Measurements from ENCODE around the gene NECTIN1.

The NECTIN1 gene

DNA sequence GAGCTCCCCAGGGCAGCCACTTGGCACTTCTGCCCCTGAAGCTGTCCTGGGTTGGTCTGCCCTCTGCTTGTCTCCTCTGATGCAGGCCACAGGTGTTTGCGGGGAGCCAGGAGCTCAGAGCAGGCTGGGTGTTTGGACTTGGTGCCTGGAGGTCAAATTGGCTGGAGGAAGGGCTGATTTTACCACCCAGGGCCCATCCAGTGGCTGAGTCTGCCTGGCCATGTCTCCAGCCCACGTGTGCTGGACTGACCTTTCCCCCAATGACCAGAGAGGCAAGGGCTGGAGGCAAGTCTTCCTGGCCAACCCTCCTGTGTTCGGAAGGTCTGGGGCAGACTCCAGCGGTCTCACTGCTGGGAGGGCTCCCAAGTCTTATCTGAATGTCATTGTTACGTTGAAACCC lies 84.0 kb downstream of the NECTIN1 start:
- DNase-seq (ENCODE audit: low read depth in 1 of 2, low spot score in 1 of 2) = no peak

DNA sequence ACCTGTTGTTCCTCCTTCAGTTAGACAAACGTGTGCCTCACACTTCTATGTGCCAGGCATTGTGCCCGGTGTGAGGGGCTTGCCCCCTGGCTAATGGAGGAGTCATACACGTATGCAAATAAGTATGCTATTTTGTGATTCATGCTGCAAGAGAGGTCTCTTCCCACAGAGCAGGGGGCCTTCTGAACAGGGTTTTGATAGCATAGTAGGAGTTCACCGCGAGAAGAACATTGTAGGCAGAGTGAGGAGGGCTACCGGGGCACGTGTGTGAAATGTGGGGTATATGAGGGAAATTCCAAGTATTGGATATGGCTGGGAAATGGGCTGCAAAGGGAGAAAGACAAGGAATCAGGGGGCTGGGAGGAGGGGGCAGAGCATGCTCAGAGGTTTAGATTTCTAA lies 84.5 kb downstream of the NECTIN1 start:
- no peak for DNase-seq (ENCODE audit: low read depth in 1 of 2, low spot score in 1 of 2)

DNA sequence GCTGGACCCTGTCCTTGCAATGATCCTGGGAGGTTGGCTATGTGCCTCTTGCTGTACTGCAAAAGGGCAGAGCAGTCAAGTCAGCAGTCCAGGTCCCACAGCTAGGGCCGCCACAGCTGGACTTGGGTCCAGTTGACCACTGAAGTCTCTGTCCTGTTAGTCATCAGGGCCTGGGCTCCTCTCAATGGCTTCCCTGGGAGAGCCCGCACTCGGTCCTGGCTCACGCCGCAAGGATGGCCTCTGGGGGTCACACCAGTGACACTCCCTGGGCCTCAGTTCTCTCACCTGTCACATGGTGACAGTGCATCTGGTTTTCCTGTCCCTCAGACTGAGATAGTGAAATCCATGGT lies 85.1 kb downstream of the NECTIN1 start:
- no peak for DNase-seq (ENCODE audit: low read depth in 1 of 2, low spot score in 1 of 2)

DNA sequence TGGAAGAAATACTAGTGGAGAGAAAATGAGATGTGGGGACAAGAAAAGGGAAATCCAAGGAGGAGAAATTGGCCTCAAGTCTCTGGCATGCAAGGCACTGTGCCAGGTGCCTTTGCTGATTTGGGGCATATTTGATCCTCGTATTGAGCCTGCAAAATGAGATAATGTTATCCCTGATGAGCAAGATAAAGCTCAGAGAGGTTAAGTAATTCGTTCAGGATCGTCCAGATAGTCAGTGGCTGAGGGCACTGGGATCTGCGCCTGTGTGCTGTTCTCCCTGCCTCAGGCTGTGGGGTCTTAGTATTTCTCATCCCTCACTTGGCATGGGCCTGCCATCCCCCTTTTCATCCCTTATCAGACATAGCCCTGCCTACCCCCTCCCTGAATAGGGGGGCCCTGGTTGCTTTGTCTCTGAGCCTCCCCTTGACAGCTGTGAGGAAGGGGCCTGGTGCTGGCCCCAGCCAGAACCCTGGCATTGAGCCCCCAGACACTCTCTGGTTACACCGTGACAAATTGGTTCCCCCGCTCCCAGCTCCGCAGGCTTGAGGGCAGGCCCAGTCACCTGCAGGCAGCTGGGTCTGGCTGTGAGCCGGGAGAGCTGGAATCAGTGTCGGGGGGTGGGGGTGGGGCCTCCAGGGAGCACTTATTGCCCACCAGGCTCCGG lies 85.7 kb downstream of the NECTIN1 start:
- no peak for DNase-seq (ENCODE audit: low read depth in 1 of 2, low spot score in 1 of 2)

DNA sequence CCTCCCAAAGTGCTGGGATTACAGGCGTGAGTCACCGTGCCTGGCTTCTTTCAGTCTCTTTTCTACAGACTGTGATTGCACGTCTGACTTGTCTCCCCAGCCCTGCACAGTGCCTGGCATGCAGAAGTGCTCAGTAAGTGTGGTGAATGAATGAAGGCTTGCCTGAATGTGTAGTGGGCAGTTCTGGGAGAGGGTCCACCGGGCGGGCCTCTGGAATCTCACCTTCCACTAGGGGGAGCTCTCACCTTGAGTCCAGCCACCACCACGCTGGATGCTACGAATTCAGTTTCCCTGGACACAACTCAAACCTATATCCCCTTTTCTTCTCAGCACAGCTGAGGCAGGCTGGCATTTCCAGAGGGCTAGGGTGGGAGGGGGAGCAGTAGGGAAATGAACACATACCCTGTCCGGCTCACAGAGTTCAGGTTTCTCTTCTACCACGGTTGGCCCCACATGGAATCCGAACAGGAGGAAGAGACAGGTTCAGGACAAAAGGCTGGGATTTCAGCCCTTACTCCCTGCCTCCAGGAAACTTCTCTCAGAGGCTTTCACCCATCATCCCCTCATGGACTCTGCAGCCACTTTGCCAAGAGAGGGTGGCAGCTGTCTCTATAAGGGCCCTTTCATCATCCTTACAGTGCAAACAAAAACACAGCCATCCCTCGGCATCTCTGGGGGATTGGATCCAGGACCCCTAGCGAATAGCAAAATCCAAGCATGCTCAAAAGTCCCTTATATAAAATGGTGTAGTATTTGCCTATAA lies 86.8 kb downstream of the NECTIN1 start:
- no peak for DNase-seq (ENCODE audit: low read depth in 1 of 2, low spot score in 1 of 2)

DNA sequence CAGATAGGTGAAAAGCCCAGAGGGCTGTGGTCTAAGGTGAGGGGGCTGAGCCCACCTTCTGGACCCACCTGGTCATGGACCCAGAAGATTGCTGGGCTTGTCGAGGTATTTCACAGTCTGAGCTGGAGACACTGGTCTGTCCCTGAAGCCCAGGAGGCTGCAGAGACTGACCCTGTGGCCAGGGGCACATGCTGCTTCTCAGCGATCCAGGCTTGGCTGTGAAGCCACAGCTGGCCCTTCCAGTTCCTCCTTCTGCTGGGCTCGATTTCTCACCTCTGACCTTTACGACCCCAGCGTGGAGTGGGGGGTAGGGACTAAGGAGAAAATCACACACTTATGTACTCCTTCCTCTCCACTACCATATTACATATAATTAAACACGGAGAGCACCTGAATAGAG lies 88.5 kb downstream of the NECTIN1 start:
- no peak for DNase-seq (ENCODE audit: low read depth in 1 of 2, low spot score in 1 of 2)

DNA sequence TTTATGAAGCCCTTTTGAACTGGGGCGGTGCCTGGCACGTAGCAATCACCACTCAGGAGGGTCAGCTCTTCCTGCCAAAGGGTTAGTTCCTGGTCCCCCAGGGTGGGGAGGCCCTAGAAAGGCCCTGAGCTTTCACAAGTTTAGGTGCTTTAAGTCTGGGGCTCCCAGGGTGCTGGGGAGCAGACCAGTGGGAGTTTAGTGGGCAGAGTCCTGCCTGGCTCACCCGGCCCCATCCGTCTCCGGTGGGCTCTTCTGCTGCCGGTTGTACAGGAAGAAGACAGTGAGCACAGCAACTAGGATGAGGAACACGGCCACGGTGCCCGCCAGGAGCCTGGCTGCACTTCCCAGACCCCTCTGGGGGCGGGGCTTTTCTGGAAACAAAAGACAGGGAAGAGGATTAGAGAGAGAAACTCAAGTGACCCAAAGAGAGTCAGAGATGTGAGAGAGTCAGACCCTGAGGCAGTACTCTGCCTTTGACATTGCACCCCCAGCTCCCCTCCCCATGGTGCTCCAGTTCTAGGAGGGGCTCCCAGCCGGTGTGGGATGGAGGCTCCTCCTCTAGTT lies 89.3 kb downstream of the NECTIN1 start:
- no peak for DNase-seq (ENCODE audit: low read depth in 1 of 2, low spot score in 1 of 2)

DNA sequence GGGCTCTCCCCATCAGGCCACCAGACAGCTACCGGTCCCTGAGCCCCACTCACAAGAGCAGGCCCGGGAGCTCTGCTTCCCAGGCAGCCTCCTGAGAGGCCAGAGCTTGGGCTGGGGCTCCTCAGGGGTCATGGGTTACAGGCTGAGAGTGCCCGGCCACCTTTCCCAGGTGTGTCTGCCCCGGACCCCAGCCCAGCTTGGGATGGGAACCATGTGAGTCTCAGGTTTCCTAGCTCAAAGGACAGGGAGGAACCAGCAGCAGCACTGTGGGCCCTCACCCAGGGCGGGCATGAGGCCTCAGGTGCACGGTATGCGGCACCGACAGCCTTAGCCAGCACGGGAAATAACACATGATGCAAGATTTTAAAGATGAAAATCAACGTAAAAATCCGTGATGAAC lies 90.1 kb downstream of the NECTIN1 start:
- no peak for DNase-seq (ENCODE audit: low read depth in 1 of 2, low spot score in 1 of 2)

DNA sequence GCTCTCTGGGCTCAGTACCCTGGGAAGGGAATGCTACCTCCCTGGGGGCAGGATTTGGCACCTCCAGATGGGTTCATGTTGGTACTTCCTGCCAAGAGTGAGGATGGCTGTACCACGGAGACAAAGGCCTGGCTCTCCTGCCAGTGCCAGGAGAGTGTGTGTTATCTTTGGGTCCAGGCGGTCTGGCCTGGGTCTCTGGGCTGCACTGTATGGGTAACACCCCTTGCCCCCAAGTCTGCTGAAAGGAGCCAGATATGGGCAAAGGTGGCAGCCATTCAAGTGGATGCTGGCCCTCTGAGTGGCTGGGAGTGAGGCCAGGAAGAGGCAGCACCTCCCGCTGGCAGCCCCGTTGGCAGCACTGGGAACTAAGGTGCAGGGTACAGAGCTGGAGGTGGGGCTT lies 91.5 kb downstream of the NECTIN1 start:
- DNase-seq (ENCODE audit: low read depth in 1 of 2, low spot score in 1 of 2) = no peak

DNA sequence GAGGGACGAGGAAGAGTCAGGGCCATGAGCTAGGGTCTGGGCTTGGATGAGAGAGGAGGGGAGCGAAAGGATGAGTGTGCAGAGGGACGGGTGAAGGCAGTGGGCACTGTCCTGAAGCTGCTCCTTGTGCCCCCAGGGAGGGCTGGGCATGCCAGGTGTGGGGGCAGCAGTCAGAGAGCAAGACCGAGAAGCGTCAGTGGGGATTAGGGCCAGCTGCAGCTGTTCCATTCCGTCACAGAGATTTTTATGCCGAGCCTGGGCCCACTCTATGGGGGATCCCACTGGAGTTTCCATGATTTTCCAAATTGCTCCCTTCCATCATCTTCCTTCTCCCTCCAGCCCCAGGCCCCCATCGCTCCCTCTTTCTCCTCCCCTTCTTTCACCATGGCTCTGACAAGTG lies 93.2 kb downstream of the NECTIN1 start:
- DNase-seq (ENCODE audit: low read depth in 1 of 2, low spot score in 1 of 2) = no peak

DNA sequence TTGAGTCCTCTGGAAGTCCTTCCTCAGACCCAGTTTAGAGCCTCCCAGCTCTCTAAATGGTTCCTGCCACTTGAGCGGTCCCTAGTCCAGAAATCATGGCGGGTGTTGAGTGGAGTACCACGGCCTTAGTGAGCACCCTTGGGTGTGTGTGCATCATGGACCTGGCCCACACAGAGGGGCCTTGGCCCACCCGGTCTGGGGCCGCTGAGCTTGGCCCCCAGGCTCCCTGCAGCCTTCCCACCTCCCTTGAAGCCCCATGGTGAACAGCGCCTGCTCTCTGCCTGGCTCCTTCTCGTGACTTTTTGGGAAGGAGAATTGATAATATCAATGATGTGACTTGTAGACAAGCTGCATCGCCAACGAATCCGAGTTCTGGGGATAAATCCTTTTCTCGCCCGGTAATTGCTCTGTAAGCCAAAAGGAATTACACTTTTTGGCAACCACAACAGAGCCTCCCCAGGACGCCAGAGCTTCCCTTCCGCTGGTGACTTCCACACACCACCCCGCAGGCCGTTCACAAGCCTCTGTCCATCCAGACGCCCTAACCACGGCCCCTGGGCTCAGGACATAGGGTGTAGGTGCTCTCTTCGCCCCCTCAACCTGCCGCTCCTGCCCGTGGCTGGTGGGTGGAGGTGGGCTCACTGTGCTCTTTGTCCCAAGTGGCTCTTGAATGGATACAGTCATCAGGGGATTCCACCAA lies 93.8 kb downstream of the NECTIN1 start:
- no peak for DNase-seq (ENCODE audit: low read depth in 1 of 2, low spot score in 1 of 2)

DNA sequence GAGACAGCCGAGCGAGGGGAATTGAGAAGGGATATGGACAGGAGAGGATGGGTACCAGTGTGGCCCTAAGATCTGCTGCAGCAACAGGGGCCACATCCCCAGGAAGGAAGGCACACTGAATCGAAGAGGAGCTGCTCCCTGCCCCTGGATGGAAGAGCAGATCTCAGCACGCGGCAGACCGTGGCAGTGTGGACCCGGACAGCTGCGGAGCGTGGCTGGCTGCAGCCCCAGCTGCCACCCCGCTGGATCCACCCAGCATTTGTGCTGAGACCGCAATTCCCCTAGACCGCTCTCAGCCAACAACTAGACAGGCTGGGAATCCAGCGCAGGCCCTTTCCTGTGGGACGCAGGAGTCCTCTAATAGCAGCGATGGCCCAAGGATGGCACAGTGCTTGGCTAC lies 94.7 kb downstream of the NECTIN1 start:
- DNase-seq (ENCODE audit: low read depth in 1 of 2, low spot score in 1 of 2) = no peak

DNA sequence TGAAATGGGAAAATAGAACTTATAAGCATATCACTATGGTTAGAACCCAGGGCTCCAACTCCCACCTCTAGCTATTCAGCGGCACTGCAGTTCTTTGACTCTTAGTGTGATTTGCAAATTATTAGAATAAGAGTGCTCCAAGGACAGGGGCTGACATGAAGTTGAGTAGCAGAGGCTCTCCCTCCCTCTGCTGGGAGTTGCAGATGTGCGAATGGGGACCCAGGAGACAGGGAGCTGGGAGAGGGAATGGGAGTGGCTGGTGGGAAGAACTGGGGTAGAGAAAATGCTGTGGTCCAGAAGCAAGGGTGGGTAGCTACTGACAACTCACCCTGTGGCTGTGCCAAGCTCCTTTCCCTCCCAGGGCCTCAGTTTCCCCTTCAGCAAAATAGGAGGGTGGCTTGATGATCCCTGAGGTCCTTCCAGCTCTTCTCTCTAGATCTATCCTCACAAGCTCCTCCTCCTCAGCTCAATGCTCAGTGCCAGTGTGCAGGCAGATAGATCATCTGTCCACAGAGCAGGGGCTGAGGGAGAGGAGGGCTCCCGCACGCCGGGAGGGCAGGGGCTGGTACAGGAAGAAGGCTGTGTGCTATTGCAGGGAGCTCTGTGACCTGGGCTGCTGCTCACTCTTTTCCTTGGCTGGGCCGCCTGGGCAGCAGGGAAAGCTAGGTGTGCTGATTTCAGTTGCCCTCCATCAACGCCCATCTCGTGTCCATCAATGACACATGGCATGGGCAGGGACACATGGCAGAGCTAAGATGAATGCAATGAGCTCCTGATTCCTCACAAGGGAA lies 99.0 kb downstream of the NECTIN1 start:
- no peak for DNase-seq (ENCODE audit: low read depth in 1 of 2, low spot score in 1 of 2)

DNA sequence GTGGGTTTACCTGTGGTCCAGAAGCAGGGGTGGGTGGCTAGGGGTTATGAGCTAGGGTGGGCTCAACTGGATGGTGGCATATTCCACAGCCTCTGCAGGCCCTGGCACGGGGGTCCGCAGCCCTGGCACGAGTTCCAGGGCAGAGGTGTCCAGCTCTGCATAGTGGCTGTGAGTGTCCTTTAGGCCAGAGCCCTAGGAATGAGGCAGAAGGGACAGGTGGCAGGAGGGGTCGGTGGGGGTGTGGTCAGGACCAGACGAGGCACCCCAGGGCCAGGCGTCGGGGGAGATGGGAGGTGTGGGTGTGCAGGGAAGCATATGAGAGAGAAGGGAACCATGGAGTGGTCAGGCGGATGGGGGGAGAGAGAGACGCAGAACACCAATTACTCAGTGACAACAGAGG lies 99.9 kb downstream of the NECTIN1 start:
- DNase-seq (ENCODE audit: low read depth in 1 of 2, low spot score in 1 of 2) = no peak

DNA sequence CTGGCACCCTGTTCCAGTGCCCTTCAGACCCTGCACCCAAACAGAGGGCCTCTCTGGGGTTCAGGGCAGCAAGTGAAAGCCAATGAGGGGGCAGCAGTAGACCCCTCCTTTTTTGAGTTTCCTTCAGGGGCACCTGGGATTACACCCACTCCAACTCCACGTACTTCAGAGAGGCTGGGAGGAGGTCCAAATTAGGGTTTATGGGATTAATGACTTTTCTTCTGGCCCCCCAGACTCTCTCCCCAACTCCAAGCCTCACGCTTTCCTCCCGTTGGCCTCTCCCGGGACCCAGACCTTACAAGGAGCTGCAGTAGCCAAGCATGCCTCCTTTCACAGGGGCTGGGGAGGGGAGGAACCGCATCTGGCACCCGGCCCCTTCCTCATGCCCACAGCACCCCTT lies 101.7 kb downstream of the NECTIN1 start:
- no peak for DNase-seq (ENCODE audit: low read depth in 1 of 2, low spot score in 1 of 2)

DNA sequence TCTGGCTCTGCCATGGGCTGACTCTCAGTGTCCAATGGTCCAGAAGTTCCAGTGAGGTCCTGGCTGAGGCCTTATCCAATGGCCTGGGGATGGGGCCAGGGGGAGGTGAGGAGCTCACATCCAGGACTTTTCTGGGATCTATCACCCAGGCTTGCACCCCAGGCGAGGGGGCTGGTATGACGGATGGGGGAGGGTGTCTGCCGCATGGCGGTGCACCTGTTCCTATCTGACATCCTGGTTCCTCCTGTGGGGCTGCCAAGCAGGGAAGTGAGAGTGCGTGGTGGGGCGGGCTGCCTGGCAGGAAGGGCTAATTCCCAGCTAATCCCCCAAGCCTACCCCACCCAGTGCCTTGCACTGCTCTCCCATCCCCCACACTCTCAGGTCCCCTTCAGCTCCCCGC lies 102.1 kb downstream of the NECTIN1 start:
- no peak for DNase-seq (ENCODE audit: low read depth in 1 of 2, low spot score in 1 of 2)

DNA sequence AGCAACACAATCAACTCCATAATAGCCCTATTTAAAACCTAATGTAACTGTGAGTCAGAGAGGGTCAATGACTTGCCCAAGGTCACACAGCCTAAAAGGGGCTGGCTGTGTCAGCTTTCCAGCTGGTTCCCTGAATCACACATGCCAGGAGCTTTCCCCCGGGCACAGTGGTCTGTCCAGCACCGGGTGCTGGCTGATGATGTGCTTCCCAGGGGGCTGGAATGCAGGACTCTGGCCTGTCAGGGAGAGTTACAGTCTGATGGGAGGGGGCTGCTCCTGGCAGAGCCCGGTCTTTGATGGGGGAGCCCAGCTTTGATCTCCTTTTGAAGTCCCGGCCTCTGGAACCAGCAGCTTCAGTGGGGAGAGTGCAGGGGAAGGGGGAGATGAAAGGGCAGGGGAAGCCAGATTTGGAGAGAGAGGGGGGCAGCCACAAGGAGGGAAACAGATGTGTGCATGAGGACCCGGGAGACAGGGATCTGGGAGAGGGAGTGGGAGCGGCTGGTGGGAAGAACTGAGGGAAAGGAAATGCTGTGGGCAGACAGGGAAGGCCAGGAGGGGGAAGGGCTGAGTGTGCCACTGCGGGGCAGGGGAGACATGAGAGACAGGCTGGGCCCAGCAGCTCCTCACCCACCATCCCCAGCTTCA lies 102.7 kb downstream of the NECTIN1 start:
- no peak for DNase-seq (ENCODE audit: low read depth in 1 of 2, low spot score in 1 of 2)

DNA sequence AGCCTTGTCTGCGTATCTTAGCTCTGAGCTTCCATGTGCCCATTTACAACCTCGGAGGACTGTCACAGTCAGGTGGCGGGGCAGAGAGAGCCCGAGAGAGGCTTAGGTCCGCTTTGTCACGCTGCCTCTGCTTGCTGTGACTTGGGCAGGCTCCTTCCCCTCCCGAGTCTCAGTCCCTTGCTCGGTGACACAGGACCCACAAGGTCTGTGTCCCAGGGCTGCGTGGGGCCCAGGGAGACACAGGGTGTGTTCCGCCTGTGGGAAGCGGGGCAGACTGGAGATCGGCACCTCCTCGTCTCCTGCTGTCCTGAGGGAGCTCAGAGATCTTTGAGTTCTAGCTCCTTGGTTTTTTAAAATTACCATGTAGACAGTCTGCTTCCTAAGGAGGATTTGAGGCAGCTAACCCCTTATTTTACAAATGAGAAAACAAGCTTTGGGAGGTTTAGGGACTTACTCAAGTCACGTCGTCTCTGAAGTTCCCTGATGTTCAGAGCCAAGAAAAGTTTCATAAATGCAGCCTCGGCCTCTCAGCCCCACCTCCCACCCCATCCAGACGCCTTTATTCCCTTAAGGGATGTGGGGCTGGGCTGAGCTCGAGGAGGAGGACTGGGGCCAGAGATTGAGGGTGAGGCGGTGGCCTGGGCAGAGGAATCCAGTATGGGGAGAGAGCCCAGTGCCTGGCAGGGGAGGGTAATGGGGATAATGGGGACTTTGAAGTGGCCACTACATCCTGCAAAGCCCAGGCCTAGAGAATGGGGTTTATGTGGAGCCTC lies 103.6 kb downstream of the NECTIN1 start:
- DNase-seq (ENCODE audit: low read depth in 1 of 2, low spot score in 1 of 2) = no peak

DNA sequence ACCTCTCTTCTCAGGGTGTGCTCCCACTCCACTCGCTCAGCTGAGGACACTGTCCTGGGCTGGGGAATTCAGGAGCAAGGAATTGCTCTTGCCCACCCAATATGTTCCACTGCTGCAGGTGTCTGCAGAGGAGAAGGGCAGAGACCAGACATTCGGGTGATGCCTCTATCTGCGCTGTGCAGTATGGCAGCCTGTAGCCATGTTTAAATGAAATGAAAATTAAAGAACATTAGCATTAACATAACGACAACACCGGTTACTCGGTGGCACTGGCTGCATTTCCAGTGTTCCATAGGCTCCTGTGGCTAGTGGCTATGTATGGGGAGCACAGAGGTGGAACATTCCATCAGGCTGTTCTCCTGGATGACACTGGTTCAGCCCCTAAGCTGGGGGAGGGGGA lies 104.4 kb downstream of the NECTIN1 start:
- no peak for DNase-seq (ENCODE audit: low read depth in 1 of 2, low spot score in 1 of 2)

DNA sequence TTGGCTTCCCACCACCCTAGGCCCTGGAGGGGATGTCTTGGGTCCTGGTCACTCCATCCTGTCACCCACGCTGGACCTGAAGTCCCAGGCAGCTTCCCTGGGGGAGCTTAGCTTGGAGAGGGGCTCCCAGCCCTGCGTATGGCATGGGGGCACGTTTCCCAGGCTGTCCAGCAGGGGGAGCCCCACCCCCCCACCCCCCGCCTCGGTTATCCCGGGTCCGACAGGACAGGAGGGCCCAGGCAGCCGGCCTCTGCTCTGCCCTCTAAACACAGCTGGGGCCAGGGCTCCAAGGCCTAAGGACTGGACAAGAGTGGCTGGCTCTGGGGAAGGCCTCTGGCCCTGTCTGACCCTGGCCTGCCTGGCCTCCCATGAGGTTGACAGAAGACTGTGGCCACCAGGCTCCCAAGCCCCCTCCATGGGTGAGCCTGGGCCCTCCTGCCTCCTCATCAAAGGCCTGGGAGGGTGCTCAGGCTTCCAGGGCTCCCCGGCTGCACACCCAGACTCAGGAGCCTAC lies 104.8 kb downstream of the NECTIN1 start:
- no peak for DNase-seq (ENCODE audit: low read depth in 1 of 2, low spot score in 1 of 2)
